GM18502 (cell line): ENCODE measurements around the gene OSBP2.

Experiments
- ATAC-seq: cut with Tn5 transposase; IDR thresholded peaks from one replicate; pipeline ENCODE4 v1.9.1; 2021; ENCODE audit warnings: mild to moderate bottlenecking; ENCODE audit not compliant: unreplicated experiment, poor library complexity

The OSBP2 gene

DNA sequence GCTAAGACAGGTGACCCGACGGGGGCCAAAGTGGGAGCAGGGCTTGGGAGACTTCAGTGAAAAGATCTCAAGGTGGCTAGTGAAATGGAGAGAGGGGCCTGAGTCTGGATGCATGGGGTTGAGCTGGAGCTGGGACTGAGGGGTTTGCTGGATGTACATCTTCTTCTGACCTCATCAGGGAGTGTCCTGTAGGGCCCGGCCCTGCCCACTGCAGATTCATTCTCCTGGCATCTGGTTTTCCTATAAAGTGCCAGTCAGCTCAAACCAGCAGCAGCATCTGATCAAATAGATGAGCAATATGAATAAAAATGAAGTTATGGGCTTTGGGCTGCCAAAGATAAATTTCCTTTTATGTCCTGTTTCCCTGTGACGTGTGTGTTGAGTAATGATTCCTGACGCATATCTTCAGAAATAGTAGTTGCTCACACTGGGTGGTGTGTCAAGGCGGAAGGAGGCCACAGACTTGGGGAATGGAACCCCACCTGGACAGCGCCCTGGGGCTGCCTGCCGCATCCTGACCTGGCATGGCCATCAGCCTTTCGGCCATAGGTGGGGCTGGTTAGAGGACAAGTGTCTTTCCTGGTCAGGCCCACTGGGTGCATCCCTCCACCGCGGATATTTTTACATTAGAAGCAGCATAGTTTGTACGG lies 135.4 kb downstream of the OSBP2 start:
- no peak for ATAC-seq

DNA sequence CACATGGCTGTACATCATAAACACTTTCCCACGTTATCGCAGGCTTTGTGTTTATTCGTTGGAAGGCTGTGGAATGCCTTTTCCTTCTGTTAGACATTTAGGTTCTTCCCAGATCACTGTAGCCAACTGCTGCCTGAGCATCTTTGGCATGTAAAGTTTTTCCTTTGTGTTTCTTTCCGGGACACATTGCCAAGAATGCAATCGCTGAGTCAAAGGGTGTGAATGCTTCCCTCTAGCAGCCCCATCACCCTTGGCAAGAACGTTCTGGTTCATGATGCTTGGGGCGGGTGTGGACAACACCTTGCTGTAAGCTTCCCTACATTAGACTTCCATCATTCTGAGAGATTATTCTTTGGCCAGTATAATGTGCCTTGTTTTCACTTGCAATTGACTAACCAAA lies 136.2 kb downstream of the OSBP2 start:
- no peak for ATAC-seq

DNA sequence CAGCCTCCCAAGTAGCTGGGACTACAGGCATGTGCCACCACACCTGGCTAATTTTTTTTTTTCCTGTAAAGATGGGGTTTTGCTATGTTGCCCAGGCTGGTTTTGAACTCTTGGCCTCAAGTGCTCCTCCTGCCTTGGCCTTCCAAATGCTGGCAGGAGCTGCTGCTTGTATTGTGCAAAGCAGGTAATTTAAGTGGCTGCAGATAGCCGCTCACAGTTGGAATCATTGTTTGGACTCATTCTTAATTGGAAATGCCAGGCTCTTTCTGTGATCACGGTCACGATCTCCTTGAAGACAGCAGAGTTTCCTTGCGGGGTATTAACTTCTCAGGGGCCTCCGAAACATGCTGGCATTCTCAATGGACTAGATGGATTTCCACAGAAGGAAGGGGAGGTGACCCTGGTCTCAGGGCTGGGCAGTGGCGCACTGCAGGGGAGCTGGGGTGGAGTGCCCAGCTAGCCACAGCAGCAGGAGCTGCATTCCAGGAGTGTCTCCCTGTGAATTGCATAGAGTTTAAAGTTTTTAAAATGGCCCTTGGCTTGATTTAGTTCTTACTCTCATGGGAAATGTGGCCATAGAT lies 137.8 kb downstream of the OSBP2 start:
- ATAC-seq = no peak

DNA sequence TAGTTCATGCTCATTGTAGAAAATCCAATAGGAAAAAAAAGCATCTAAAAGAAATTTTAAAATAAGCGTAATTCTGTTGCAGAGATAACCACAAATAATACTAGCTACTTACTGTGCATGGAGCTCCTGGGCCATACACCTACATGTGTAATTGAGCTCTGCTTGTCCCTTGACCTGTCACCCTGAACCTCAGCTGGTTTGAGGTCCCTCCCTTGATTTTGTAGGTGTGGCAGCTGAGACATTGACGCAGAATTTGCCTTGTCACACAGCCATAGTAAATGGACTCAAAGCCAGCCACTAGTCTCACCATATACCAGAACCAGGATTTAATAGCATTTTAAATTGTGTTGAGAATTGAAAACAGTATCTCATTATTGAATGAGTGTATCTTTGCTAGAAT lies 138.6 kb downstream of the OSBP2 start:
- no peak for ATAC-seq

GRCh38 chr22:30837531-30837930 lies 142.9 kb downstream of the OSBP2 start:
- ATAC-seq = no peak

GRCh38 chr22:30838111-30838510 lies 143.4 kb downstream of the OSBP2 start:
- ATAC-seq = no peak

DNA sequence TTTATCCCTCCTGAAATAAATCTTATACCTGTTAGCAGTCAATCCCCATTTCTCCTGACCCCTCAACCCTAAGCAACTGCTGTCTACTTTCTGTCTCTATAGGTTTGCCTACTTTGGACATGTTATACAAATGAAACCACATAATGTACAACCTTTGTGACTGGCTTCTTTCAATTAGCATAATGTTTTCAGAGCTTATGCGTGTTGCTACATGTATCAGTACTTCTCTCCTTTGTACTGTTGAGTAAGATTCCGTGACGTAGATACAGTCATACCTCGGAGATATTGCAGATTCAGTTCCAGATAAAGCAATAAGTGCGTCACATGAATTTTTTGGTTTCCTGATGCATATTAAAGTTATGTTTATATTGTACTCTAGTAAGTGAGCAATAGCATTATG lies 146.6 kb downstream of the OSBP2 start:
- ATAC-seq = no peak

DNA sequence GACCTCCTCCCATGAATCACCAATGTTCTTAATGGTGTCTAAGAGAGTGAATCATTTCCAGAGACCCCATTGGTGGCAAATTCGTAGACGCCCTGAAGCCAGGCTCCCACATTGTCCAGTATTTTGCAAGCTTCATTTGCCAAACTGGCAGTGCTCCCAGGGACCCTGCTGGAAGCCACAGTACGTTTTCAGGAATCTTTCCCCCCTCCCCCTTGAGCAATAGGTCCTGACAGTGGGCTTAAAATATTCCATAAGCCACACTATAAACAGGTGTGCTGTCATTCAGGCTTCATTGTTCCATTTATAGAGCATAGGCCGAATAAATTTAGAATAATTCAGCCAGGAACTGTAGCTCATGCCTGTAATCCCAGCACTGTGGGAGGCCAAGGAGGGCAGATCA lies 148.6 kb downstream of the OSBP2 start:
- no peak for ATAC-seq

- ATAC-seq = no peak
Measured at GRCh38 chr22:30847583-30847982, 152.9 kb downstream of the OSBP2 start.

GRCh38 chr22:30855266-30855665 lies 160.6 kb downstream of the OSBP2 start:
- ATAC-seq = no peak

GRCh38 chr22:30855677-30856518 lies 161.2 kb downstream of the OSBP2 start:
- no peak for ATAC-seq

GRCh38 chr22:30856741-30857502 lies 162.2 kb downstream of the OSBP2 start:
- ATAC-seq = no peak

DNA sequence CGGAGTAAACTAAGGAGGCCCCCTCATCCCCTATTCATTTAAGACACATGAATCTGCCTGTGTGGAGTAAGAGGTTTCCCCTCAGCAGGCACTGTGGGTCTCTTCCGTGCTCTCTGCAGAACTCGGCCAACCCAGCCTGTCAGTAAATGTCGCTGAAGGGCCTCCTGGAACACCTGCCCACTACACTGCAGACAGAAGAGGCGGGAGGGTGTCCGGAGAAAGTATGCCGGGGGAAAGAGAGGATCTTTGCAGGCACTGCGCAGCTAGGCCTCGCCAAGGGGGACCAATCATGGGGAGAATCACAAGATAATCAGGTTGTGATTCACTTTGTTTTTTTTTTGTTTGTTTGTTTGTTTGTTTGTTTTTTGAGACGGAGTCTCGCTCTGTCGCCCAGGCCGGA lies 163.1 kb downstream of the OSBP2 start:
- no peak for ATAC-seq

- ATAC-seq = no peak
Measured at GRCh38 chr22:30858976-30859713, 164.5 kb downstream of the OSBP2 start.

GRCh38 chr22:30859714-30860095 lies 165.0 kb downstream of the OSBP2 start:
- ATAC-seq = no peak

- ATAC-seq = no peak
Measured at GRCh38 chr22:30860176-30861105, 165.8 kb downstream of the OSBP2 start.

GRCh38 chr22:30861131-30861530 lies 166.5 kb downstream of the OSBP2 start:
- no peak for ATAC-seq

- no peak for ATAC-seq
Measured at GRCh38 chr22:30861688-30862552, 167.2 kb downstream of the OSBP2 start.
